ENCODE results near the gene F2R. TPM values are rescaled to one million over a fixed set of nuclear protein-coding genes. Genes with fewer than 3 reads are reported as not detected.

F2R gene
- total and polyA plus RNA-seq, 2 donors (not counting 3 experiments of a cell fraction or from before 2014, with no cell fraction given), result 342 to 599 TPM

DNA sequence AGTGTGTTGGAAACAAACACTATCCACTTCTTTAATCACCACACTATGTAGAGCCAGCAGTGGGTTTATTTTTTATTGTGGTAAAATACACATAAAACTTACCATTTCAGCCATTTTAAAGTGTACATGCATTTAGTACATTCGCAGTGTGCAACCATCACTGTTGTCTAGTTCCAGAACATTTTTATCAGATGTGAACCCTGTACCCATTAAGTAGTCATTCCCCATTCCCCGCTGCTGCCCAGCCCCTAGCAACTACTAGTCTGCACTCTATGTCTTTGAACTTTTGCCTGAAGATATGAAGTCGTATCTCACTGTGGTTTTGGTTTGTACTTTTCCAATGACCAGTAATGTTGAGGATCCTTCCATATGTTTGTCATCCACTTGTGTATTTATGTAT, 30.2 kb upstream of the F2R start:
- Histone ChIP-seq H3K27me3 (ENCODE audit: control insufficient read depth in 2 of 2, insufficient read depth in 2 of 2, low read length in 2 of 2) (no peaks in the 10 kb centered on the region), H3K36me3 (ENCODE audit: control insufficient read depth in 2 of 2, extremely low read depth in 1 of 2, insufficient read depth in 2 of 2, low read length in 2 of 2) (no peaks in the 10 kb centered on the region), H4K20me1 (replicated peaks; ENCODE audit: control insufficient read depth, extremely low read depth, insufficient read depth, low read length) (no peaks in the 10 kb centered on the region), H3K27ac (ENCODE audit: insufficient read depth, low read depth, low read length) (no peak overlapping the region), H3K4me1 (ENCODE audit: control insufficient read depth, extremely low read depth, insufficient read depth, low read length) (peaks cover 51% of the 10 kb centered on the region), H3K9ac (replicated peaks; ENCODE audit: extremely low read depth, insufficient read depth, low read length) (no peak overlapping the region), H3K9me1 (replicated peaks; ENCODE audit: control insufficient read depth, extremely low read depth, insufficient read depth, low read length) (no peaks in the 10 kb centered on the region), H3K4me2 (ENCODE audit: insufficient read depth, low read length) (no peak overlapping the region), H3K9me3 (replicated peaks; ENCODE audit: control insufficient read depth, insufficient read depth, low read length) (no peaks in the 10 kb centered on the region), H3K79me2 (ENCODE audit: control insufficient read depth, insufficient read depth, low read length) (no peaks in the 10 kb centered on the region), H3K4me3 (replicated peaks in 1 of 3; ENCODE audit: insufficient read depth in 1 of 3, low read depth in 1 of 3, low read length in 3 of 3) (no peak overlapping the region), H2AFZ (ENCODE audit: low read depth, low read length) (no peak overlapping the region)
- FAIRE-seq, result no peak
- no TSS peak for BruUV-seq (replicated peaks)
- POLR2A ChIA-PET, result no interaction called here
- CTCF ChIA-PET, result no interaction called here
- dilution Hi-C loops (cut with MboI; ENCODE audit: extremely low pct_ligation_motif_present, low sequenced_read_pairs), result loop anchor here (25.0 kb wide), 1 partner anchor 127 kb away; the partner anchor contains the start of gene F2RL1
- TF ChIP-seq, protein P1, sequence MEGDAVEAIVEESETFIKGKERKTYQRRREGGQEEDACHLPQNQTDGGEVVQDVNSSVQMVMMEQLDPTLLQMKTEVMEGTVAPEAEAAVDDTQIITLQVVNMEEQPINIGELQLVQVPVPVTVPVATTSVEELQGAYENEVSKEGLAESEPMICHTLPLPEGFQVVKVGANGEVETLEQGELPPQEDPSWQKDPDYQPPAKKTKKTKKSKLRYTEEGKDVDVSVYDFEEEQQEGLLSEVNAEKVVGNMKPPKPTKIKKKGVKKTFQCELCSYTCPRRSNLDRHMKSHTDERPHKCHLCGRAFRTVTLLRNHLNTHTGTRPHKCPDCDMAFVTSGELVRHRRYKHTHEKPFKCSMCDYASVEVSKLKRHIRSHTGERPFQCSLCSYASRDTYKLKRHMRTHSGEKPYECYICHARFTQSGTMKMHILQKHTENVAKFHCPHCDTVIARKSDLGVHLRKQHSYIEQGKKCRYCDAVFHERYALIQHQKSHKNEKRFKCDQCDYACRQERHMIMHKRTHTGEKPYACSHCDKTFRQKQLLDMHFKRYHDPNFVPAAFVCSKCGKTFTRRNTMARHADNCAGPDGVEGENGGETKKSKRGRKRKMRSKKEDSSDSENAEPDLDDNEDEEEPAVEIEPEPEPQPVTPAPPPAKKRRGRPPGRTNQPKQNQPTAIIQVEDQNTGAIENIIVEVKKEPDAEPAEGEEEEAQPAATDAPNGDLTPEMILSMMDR (IDR thresholded peaks at IDR 0.05; ENCODE audit: extremely low read depth in 1 of 2, insufficient read depth in 1 of 2, low read depth in 1 of 2, low read length in 2 of 2), result no peak
- TF ChIP-seq FOS (IDR thresholded peaks at IDR 0.05; ENCODE audit: borderline replicate concordance, insufficient read depth, low read length) (no peak), JUN (IDR thresholded peaks at IDR 0.05; ENCODE audit: borderline replicate concordance, insufficient read depth, insufficient read length, low read depth) (no peak), POLR2AphosphoS5 (IDR thresholded peaks at IDR 0.05; ENCODE audit: insufficient read depth, low read depth, low read length) (no peak), MYC (IDR thresholded peaks at IDR 0.05; ENCODE audit: low read depth, low read length) (no peak), GATA2 (IDR thresholded peaks at IDR 0.05; ENCODE audit: insufficient read depth, insufficient read length, low read depth, low read length) (no peak), POLR2A (IDR thresholded peaks at IDR 0.05; ENCODE audit: low read depth, low read length) (no peak), EZH2 (IDR thresholded peaks at IDR 0.05; ENCODE audit: borderline replicate concordance, low read depth, low read length, severe bottlenecking) (no peak)
- TF ChIP-seq, protein P2, sequence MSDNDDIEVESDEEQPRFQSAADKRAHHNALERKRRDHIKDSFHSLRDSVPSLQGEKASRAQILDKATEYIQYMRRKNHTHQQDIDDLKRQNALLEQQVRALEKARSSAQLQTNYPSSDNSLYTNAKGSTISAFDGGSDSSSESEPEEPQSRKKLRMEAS (IDR thresholded peaks at IDR 0.05; ENCODE audit: insufficient read depth, insufficient read length), result no peak
- intact Hi-C loops (cut with micrococcal nuclease), result no loop called here
- no peak for DNase-seq (ENCODE audit: low read depth, low spot score)

Data from endothelial cell of umbilical vein (primary cell).